HFF-Myc (cell line): Measurements from ENCODE around the gene PIEZO2.

Experiments used
- DNase-seq: peaks from one replicate; pipeline ENCODE4 v3.0.0-alpha.2; 2011; ENCODE audit warnings: low read depth; ENCODE audit errors: extremely low read depth
- H3K4me3 ChIP-seq: replicated peaks from 2 replicates; pipeline ENCODE4 v1.5.1; 2011; ENCODE audit warnings: low read depth, mild to moderate bottlenecking, control low read depth, low read length
- CTCF ChIP-seq: IDR thresholded peaks from 2 replicates; pipeline ENCODE4 v1.5.1; 2012; ENCODE audit warnings: mild to moderate bottlenecking, low read depth, low read length, control low read depth; ENCODE audit errors: missing control alignments

The PIEZO2 gene

GRCh38 chr18:10877987-10878386 lies 271.4 kb downstream of the PIEZO2 start:
- H3K4me3 ChIP-seq: no peak overlapping the region
- no peak for DNase-seq
- TF ChIP-seq CTCF: no peak

- no peak overlapping the region for H3K4me3 ChIP-seq
- DNase-seq: no peak
- TF ChIP-seq CTCF: no peak
Measured at GRCh38 chr18:10875811-10876210, 273.6 kb downstream of the PIEZO2 start.

DNA sequence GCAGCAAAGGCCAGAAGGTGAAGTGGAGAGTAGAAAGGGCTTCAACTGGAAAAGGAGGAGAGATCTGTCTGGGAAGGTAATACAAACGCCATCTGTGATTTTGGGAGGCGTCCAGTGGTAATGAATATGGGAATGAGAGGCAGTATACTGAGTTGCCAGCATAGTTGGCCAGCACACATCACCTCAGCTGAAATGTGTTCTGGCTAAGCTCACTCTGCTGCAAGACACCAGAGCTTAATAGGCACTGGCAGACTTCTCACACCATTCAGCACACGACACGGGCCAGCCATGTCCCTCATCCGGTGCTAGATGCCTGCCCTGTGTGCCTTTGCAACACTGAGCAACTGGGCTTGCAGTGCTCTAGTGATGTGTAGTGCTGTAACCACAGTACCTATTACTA lies 277.1 kb downstream of the PIEZO2 start:
- no peak for DNase-seq
- no peak for TF ChIP-seq CTCF
- no peak overlapping the region for H3K4me3 ChIP-seq

DNA sequence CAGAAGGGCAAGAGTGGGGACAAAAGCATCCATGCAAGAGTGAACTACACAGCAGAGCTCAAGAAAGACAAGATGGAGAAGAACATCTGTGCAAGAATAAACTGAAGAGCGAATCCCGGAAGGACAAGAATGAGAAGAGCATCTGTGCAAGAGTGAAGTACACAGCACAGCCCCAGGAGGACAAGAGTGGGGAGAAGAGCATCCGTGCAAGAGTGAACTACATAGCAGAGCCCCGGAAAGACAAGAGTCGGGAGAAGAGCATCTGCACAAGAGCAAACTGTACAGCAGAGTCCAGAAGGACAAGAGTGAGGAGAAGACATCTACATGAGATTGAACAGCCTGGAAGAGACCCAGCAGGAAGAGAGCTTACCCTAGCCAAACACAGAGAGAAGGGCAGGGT lies 284.6 kb downstream of the PIEZO2 start:
- TF ChIP-seq CTCF: no peak
- H3K4me3 ChIP-seq: no peak overlapping the region
- no peak for DNase-seq

GRCh38 chr18:10863026-10863425 lies 286.3 kb downstream of the PIEZO2 start:
- H3K4me3 ChIP-seq: no peak overlapping the region
- no peak for DNase-seq
- TF ChIP-seq CTCF: no peak

GRCh38 chr18:10860928-10861327 lies 288.4 kb downstream of the PIEZO2 start:
- no peak overlapping the region for H3K4me3 ChIP-seq
- DNase-seq: no peak
- no peak for TF ChIP-seq CTCF

DNA sequence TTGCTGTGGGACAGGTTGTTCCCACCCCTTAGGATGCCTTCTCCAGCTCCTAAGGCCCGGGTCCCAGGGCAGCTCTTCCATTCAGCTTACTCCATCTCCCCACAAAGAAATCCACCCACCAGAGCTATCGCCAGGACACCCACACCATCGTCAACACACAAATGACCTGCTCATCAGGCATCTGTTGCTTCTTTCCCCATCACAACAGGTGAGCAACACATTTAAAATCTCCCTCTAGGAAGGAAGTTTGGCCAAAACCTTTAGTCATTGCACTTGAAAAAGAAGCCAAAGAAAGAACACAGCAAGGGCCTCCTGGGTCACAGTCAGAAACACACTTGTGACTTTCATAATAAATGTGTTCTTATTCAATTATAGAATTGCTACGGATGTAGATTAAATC lies 289.0 kb downstream of the PIEZO2 start:
- no peak for TF ChIP-seq CTCF
- no peak for DNase-seq
- H3K4me3 ChIP-seq: no peak overlapping the region
